ENCODE measurements around the gene KLHL36. TPM values are rescaled to one million over a fixed set of nuclear protein-coding genes. Genes with fewer than 3 reads are reported as not detected.

Gene KLHL36
- total and polyA plus RNA-seq, 9 of the 15 experiments (the other 6 are each of a cell fraction or from before 2014, with no cell fraction given): 2.1 to 51.2 (median 18.5) TPM

DNA sequence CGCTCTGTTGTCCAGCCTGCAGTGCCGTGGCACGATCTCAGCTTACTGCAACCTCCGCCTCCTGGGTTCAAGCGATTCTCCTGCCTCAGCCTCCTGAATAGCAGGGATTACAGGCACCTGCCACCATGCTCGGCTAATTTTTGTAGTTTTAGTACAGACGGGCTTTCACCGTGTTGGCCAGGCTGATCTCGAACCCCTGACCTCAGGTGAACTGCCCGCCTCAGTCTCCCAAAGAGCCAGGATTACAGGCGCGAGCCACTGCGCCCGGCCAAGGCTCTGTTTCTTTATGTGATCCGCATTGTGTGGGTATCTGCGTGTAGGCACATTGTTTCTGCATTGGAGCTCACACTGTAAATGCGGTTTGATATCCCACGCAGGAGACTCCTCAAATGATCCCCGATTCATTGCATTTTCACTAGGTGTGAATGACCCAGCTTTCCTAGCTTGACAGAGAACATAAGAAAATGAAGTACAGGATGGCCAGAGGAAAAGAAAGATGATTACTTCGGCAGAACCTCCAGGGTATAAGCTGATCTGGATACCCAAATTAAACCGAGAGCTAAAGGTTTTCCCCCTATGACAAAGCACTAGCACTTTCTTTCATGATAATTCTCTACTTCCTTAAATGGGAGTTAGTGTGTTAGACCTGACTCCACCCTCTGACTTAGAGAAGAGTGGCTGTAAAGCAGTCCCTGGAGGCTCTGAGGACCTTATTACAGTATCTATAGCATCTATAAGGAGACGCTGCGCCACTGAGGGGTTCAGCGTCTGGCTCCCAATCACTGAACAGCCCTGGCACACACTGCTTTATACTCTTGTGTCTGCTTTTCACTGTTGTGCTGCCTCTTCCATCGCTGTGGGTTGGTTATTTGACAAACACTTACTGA, 47.7 kb upstream of the KLHL36 start (continued):
- TF ChIP-seq AFF4 (CRISPR knock-in tag; IDR thresholded peaks at IDR 0.05) (0 out of 2 replicates have a peak, but pooled peaks have one; percentile 66), GABPA (tag; conservative IDR thresholded peaks at IDR 0.05; ENCODE audit: low read depth) (no peak), SOX6 (IDR thresholded peaks at IDR 0.05) (no peak), CBX1 (IDR thresholded peaks at IDR 0.05; ENCODE audit: low read depth) (no peak), MAFF (IDR thresholded peaks at IDR 0.05; ENCODE audit: low read length) (0 out of 2 replicates have a peak, but pooled peaks have one; percentile 21), ZNF592 (IDR thresholded peaks at IDR 0.05) (peak; percentile 67), SMC3 (conservative IDR thresholded peaks at IDR 0.05; ENCODE audit: insufficient read depth, low read depth, low read length) (0 out of 2 replicates have a peak, but pooled peaks have one; percentile 4), FOXP1 (CRISPR knock-in tag; IDR thresholded peaks at IDR 0.05) (no peak), EP400 (IDR thresholded peaks at IDR 0.05) (0 out of 2 replicates have a peak, but pooled peaks have one; percentile 10), NFE2 (IDR thresholded peaks at IDR 0.05; ENCODE audit: low read depth) (peak; percentile 42; the same call in 1 of the 2 replicates), THRB (CRISPR knock-in tag; conservative IDR thresholded peaks at IDR 0.05) (no peak), ATF1 (CRISPR knock-in tag; IDR thresholded peaks at IDR 0.05) (no peak), ATF1 (tag; IDR thresholded peaks at IDR 0.05) (peak; percentile 15; the same call in 1 of the 2 replicates), ZNF444 (CRISPR knock-in tag; IDR thresholded peaks at IDR 0.05) (no peak), MNT (conservative IDR thresholded peaks at IDR 0.05) (no peak)
